Retinal pigment epithelial cell (primary cell): ENCODE data around the gene TUBB1.
"Not testable (repeated sequence)": the region's sequence is repeated elsewhere in the genome, so short reads cannot be mapped to it uniquely, and the experiment has no call there.

Experiments used
- DNase-seq: peaks from one replicate; pipeline ENCODE4 v3.0.0-alpha.2; 2010; ENCODE audit warnings: low read depth
- H3K4me3 ChIP-seq: 2 replicates; pipeline ENCODE4 v1.5.1; 2011; ENCODE audit warnings: mild to moderate bottlenecking, low read length, control low read depth, moderate library complexity
- TF ChIP-seq, protein P1 (sequence below): conservative IDR thresholded peaks from 2 replicates; pipeline ENCODE4 v1.5.1; 2011; ENCODE audit warnings: low read depth, low read length, control low read depth, inconsistent platforms

Gene TUBB1

DNA sequence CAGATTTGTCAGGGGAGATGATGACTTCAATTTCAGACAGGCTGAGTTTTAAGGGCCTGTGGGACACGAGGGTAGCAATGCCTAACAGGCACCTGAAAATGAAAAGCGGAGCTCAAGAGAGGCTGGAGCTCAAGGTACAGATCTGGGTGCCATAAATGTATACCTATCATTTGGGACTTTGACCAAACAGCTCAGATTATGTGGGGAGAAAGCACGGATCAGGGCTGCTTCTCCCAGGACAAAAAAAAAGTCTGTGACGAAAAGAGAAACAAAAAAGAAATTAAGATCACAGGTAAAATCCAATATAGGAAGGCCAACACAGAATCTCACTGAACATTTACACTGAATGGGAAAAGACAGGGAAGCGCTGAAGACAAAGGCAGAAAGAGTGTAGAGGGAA is 21.4 kb downstream of the TUBB1 start:
- TF ChIP-seq, protein P1, sequence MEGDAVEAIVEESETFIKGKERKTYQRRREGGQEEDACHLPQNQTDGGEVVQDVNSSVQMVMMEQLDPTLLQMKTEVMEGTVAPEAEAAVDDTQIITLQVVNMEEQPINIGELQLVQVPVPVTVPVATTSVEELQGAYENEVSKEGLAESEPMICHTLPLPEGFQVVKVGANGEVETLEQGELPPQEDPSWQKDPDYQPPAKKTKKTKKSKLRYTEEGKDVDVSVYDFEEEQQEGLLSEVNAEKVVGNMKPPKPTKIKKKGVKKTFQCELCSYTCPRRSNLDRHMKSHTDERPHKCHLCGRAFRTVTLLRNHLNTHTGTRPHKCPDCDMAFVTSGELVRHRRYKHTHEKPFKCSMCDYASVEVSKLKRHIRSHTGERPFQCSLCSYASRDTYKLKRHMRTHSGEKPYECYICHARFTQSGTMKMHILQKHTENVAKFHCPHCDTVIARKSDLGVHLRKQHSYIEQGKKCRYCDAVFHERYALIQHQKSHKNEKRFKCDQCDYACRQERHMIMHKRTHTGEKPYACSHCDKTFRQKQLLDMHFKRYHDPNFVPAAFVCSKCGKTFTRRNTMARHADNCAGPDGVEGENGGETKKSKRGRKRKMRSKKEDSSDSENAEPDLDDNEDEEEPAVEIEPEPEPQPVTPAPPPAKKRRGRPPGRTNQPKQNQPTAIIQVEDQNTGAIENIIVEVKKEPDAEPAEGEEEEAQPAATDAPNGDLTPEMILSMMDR, result no peak
- DNase-seq, result no peak
- H3K4me3 ChIP-seq, result no peak overlapping the region

DNA sequence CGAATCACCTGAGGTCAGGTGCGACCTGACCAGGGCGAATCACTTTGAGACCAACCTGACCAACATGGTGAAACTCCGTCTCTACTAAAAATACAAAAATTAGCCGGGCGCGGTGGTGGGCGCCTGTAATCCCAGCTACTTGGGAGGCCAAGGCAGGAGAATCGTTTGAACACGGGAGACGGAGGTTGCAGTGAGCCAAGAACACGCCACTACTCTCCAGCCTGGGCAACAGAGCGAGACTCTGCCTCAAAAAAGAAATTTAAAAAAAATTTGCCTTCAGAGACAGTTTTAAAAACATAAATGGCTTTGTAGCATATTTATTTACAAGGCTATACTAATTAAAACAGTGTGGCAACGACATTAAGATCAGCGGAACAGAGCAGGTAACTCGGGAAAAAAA is 22.3 kb downstream of the TUBB1 start:
- DNase-seq, result not testable (repeated sequence)
- H3K4me3 ChIP-seq, result peak overlapping the region; percentile 71

DNA sequence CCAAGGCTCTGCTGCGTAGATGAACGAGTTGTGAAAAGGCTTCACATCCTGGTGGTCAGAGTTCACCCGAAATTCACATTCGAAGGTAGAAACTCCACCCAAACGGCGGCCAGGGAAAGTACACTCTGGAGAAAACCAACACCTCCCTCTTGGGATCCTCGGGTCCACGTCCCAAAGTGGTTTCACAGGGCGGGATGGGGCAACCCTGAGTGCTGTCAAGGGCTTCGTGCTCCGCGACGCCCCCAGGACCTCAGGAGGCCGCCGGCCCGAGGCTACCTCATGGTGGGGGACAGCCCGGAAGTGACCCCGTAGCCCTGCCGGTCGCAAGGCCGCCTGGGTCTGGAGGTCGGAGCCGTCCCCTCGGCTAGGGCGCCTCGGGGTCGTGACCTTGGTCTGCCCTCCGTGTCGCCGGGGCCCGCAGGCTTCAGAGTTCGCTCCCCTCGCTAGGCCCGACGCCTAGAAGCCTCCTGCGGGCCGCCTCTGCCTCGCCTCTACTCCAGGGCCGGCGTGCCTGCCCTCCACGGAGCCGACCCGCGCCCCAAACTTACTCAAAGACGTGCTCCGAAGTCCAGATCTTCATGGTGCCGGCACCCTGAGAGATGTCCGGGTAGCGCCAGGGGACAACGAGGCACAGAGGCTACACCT is 23.0 kb downstream of the TUBB1 start, which contains the start of gene PRELID3B:
Gene PRELID3B, minus strand, starts transcription at position 636 of the 645 bp plus-strand sequence. Its CDS starts 56 bp downstream, at position 580.
- DNase-seq, result no peak
- H3K4me3 ChIP-seq, result peak within 1 kb of the TSS; percentile 71
- TF ChIP-seq, protein P1, result no peak

DNA sequence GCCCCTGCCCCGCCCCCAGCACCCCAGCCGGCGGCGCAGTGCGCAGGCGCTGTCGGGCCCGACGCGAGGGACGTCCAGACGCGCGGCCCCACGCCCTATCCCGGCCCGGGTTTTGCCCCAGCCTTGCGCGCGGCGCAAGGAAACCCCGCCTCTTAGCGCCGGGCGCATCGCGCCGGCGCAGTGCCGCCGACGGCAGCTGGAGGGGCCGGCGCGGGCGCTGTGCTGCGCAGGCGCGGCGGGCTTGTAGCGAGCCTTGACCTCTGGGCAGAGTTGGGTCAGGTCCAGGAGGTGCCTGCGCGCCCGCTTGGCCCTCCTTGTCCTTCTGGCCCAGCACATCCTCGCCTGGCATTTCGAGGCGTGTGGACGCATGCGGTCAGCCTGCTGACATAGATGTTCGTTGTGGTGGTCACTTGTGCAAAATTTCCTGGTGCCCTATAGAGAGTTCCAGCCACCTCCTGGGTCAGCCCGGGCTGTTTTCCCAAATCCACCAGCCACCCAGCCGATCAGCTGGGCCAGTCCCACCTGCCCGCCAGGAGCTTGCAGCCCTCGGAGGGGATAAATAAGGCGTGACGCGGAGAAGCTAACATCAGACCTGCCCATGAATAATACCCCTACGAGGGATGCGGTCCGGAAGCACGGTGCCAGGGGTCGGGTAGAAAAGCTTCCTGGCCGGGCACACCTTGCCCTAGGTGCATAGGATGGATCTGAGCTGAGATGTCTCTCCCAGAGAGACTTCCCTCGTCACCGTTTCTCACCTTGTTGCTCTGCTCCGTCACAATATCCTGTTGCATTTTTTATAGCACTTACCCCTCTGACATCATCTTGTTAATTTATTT is 23.8 kb downstream of the TUBB1 start:
- peak overlapping the region; percentile 71 for H3K4me3 ChIP-seq
- TF ChIP-seq, protein P1, result no peak
- DNase-seq, result peak; percentile 43

DNA sequence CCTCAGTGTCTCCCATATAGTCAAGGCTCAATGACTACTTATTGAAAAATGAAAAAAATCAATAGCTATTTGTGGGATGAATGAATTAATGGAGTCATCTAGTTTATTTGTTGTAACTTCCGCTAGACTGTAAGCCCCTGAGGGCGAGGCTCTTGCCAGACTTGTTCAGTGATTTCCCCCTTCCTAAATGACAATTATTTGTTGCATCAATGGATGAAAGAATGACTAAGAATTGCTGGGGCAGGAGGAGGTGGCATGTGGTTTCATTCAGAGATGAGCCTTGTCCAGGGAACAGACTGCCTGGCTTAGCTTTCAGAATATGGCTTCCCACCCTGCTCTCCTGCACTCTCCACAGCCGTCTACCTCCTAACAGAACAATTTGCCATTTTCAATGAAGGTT is 24.5 kb downstream of the TUBB1 start:
- TF ChIP-seq, protein P1, result no peak

DNA sequence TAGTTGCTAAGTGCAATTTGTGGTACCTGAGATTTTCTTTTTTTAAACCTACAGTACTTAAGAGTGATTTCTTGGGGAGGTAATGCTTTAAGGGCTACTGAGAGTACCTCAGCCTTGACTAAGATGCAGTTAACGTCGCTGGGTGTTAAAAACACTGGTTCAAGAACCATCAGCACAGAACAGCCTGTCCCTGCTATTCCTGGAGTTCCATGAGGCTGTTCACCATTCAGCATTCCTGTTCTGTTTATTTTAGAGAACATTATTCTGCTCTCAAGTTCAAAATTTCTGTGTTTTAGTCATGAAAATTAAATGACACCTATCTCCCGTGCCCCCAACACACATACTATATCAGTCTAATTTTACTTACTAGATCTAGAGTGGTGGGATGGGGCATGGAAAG is 25.1 kb downstream of the TUBB1 start:
- H3K4me3 ChIP-seq, result no peak overlapping the region
- TF ChIP-seq, protein P1, result no peak
- no peak for DNase-seq

More for the DNA sequence above, 24.5 kb downstream of the TUBB1 start:
- DNase-seq, result no peak
- no peak overlapping the region for H3K4me3 ChIP-seq

DNA sequence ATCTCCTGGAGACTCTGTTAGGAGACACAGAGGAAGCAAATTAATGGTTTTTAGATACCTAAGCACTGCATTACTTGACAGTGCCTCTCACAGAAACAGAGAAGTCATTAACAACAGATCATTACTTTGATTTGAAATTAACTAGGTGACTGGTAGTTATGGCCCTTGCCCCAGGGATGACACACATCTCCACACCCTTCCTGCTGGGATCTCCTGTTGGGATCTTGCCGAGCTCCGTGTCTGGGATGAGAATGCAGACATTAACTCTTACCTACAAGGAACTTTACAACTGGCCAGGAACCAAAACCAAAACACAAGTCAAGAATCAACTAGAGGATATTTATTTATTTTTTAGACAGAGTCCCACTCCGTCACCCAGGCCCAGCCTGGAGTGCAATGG is 25.6 kb downstream of the TUBB1 start:
- TF ChIP-seq, protein P1, result no peak
- H3K4me3 ChIP-seq, result no peak overlapping the region
- DNase-seq, result no peak
